AG20443 (cell line): Measurements from ENCODE around the gene RRAGD.
A peak's percentile ranks its signal among the peaks of the same experiment; 100 is the strongest.

Experiments used
- DNase-seq: peaks from one replicate; pipeline ENCODE4 v3.0.0; 2012; ENCODE audit warnings: low spot score, mixed read lengths

The RRAGD gene

DNA sequence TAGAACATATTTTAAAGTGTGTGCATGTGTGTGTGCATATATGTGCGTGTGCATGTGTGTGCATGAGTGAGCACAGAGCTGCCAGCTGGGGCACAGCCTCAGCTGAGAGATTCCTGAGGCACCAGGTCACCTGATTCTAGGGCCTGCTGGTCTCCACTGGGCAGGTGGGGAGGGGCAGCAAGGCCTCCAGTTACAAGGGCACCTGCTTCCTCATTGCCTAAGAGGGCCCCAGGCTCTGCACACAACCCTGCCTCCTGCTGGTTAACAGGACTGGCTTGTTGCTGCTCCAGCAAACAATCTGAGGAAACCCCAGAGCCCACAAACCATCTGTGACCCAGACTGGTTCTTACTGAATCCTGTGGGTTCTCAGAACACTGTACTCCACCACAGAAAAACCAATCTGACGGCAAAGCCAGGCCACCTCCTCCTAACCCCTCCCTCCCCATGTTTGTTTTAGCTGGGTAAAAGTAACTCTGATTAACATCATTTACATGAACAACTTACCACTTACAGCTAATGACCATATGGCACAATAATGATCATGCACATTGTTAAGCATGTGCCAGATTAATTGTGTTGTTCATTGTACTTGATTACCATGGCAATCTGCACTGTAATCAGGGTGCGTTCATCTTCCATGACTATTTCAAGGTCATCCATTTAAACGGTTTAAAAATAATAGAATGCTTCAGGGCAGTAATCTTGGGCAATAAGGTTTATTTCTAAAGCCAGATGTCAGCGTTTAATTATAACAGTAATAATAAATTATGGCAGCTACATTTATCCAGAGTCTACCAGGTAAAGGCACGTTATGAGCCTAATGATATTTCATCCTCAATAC, 36.4 kb downstream of the RRAGD start:
- DNase-seq, result no peak

- no peak for DNase-seq
These were observed 39.6 kb downstream of the RRAGD start for GRCh38 chr6:89372506-89372901.

DNA sequence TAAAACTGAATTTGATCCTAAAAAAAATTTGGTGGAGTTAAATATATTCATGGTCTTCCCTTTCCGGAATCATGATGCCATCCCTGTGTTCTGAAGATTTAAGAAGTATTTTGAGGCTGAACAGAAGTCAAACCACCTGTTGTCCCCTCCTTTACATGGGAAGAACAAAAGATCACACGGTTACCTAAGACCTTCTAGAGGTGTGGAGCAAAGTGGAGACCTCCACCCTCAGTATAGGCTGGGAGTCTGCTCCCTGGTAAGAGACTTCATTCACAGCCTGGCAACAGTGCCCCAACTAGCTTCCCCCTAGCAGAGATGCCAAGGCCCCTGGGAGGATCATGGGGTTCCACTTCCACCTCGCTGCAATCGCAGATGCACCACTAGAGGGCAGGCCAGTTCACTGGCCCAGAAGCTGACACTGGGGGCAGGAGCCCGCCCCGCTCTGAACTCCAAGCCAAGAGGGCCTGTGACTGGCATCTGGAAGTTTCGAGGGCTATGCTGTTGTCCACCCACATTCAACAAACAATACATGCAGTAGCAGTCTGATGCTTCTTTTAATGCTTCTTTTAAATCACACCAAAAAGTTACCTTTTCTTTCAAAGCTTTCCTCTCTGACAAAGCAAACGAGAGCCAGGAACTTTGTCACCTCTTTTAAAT, 40.1 kb downstream of the RRAGD start:
- DNase-seq, result peak; percentile 88

DNA sequence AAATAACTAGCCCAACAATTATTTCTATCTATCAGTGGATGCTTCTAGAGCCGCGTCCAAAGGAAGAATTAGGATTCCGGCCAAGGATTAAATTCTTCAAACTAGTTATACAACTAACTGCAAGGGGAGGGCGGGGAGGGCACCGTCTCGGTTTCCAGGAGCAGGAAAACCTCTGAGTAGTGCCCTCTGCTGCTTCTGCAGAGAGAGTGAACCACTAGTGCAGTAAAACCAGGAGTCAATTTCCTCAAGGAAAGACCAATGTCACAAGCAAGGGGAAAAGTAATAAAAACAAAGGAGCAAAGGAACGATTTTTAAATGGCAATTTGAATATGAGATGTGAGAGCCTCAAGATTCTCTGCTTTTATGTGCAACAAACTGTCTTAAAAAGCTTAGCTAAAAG, 43.1 kb downstream of the RRAGD start:
- DNase-seq, result peak; percentile 76

- peak; percentile 59 for DNase-seq
These were observed 44.0 kb downstream of the RRAGD start for GRCh38 chr6:89368107-89368506.

DNA sequence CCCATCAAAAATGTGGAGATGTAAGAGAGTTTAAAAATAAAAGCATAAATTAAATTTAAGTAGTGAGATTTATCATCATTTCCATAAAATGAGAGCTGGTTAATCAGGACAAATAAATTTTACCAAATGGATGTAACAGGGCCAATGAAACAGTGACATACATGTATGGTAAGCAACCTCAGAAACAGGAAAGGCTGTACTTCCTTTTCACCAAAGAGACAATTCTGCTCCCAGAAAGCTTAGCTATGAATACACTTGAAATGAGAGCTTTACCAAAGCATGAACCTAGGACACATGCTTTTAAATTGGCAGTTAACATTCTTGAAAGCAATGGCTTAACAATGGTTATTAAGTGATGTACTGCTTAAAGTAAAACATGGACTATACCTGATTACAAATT, 47.5 kb downstream of the RRAGD start:
- no peak for DNase-seq

DNA sequence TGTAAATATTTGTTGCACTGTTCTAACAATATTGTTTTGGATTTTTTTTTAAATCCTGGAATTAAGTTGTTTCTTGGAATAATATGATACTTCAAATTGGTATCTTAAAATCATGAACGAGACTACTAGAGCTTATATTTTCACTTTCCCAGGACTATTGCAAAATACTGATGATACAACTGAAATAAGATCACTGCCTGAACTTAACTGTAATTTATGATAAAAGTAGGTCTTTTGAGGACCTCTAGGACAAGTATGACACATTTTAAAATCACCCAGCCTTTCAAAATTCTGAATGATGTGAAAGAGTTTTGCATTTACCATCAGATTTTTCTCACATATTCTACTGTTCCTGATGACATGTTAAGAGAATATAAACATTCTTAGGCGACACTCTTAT, 50.9 kb downstream of the RRAGD start:
- DNase-seq, result no peak

GRCh38 chr6:89360415-89360999, 51.6 kb downstream of the RRAGD start:
- peak; percentile 55 for DNase-seq

DNA sequence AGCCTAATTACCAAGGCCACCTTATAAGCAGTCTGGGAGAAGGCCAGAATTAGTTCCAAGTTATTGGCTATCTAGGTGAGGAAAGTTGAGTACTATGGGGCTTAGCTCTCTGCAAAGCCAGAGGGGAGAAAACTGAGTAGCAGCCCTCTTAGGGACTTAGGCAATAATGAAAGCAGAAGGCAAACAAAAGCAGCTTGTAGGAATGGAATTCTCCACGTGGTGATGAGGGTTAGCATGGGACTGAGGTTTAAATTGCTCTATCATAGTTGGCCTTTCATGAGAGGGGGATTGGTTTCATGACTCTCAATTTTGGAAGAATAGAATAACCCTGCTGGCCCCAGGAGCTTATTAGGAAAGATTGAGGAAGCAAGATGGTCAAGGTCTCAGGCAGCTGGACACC, 52.5 kb downstream of the RRAGD start:
- no peak for DNase-seq

DNA sequence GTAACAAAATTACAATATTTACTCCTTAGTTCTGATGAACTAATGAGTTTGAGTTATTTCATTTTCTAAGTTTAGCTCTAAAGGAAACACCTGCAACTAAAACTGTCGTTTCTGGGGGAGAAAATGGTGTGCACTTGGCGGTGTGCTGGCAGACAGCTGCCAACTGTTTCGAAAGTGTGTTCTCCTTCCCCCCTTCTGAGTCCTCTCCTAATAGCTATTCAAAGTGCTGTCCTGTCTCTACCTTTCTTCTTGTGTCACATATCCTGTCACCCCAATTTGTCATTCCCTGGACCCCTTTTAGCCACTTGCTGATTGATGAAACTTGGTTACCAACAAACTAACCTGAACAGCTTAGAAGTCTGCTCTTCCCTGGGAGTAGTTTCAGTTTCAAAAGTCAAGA, 54.7 kb downstream of the RRAGD start:
- no peak for DNase-seq

GRCh38 chr6:89356642-89357170, 55.4 kb downstream of the RRAGD start:
- no peak for DNase-seq

GRCh38 chr6:89355511-89356194, 56.4 kb downstream of the RRAGD start:
- DNase-seq, result no peak

- no peak for DNase-seq
These were observed 58.2 kb downstream of the RRAGD start for GRCh38 chr6:89353702-89354392.

DNA sequence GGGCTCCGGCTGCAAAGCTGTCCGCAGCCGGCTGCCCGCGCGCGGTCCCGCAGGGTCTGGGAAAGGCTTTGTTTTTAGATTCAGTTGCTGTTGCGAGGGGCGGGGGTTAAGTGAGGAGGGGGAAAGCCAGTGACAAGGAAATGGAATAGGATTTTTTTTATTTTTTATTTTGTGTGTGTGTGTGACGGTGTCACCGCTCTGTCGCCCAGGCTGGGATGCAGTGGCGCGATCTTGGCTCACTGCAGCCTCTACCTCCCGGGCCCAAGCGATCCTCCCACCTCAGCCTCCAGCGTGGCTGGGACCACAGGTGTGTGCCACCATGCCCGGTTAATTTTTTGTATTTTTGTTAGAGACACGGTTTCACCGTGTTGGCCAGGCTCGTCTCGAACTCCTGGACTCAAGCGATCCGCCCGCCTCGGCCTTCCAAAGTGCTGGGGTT, 58.9 kb downstream of the RRAGD start:
- no peak for DNase-seq

DNA sequence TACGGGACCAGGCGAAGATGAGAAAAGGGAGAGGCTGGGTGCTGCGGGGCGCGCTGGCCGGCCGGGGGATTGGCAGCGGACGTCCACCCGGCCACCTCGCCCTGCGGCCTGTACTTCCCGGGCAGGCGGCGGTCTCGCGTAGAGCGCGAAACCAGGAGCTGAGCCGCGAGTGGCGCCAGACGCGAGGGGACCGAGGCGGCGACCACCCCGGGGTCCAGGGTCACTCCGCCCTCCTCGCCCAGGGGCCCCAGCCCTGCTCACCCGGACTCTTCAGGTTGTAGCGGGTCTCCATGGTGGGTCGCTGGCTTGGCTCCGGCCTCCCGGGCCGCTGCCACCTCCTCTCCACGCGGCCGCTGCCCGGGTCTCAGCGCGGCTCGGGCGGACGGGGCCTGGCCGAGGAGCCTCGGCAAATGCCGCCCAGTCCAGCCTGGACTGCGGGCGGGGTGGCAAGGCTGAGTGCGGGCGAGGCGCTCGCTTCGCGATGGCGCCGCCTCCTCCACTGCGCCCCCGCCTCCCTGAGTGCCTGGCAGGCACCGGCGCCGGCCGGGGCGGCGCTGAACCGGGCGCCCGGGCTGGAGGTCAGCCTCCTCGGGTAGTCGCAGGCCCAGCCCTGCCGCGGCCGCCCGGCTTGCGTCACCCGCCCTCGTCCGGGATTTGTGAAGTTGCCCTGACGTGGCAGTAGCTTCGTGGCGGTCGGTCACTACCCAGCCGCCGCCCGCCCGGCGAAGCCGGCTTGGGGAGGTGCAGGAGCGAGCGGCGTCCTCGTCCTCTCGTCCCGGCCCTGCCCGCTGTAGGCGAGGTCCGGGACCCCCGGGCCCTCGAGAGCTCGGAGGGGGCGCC, 59.6 kb downstream of the RRAGD start, which contains the start of gene UBE2J1:
UBE2J1 (minus strand) TSS at position 445 of the 840 bp plus-strand sequence; CDS start at position 292, 153 bp downstream.
- peak; percentile 97 for DNase-seq

- DNase-seq, result no peak
These were observed 60.3 kb downstream of the RRAGD start for GRCh38 chr6:89351671-89352277.

- no peak for DNase-seq
These were observed 61.6 kb downstream of the RRAGD start for GRCh38 chr6:89350281-89350966.

DNA sequence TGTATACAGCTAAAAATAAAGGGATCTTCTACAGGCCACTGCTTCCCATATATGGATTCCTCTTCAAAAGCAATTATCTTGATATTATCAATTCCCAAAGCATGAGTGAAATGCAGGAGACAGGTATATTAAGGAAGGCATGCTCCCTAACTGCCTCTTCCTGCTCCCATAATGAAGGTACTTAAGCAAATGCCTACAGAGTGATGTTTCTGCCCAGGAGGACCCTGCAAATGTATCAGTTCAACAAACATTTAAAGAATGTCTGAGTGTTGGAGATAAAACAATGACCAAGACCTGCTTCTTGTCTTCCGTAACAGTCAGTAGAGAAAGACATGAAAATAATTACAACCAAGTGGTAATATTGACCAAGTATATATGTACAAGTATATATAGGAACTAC, 63.7 kb downstream of the RRAGD start:
- DNase-seq, result no peak

DNA sequence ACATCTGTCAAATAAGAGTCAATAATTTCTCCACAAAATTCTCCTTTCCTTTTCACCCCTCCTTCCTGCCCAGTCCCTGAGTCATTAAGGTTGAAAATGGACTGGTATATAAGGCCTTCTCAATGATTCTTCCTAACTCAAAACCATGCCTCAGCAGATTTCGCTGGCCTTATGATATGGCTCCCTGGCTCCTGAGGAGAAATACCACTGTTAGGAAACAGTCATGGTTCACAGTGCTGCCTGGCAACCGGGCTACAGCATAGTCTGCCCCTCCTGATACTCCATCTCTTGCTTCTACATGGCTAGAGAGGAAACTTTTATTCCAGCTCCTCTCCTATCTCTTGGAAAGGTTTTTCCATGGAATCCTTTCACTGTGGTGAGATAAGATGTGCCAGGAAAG, 64.2 kb downstream of the RRAGD start:
- peak; percentile 25 for DNase-seq

- DNase-seq, result no peak
These were observed 65.6 kb downstream of the RRAGD start for GRCh38 chr6:89346433-89346832.
